A549 (cell line): ENCODE data around the gene OR2S2. TPM values are rescaled to one million over a fixed set of nuclear protein-coding genes. Genes with fewer than 3 reads are reported as not detected.
"Not testable (repeated sequence)": the region's sequence is repeated elsewhere in the genome, so short reads cannot be mapped to it uniquely, and the experiment has no call there.

ENCODE experiments used
- ATAC-seq, 2 experiments: fragments of 200-7000 bp in 1 of 2; fragments of >200 bp in 1 of 2; cut with Nextera tagmentation in 1 of 2; cut with Tn5 transposase in 1 of 2; 3 replicates each; pipeline versions ENCODE4 v1.8.0 to v1.9.1; 2018 to 2020; ENCODE audit warnings: mild to moderate bottlenecking in 1 of 2, moderate library complexity in 1 of 2
- CTCF ChIA-PET: fragments of 300-600 bp; sonication (Branson Sonifier 250); formaldehyde crosslinking; extraction: SDS; loops from one replicate; lab custom pipeline; 2021; ENCODE audit warnings: antibody characterized with exemption, inconsistent platforms; lab: Yijun Ruan, JAX
- POLR2A ChIA-PET: fragments of 350-600 bp; formaldehyde crosslinking; extraction: SDS; loops from one replicate; lab custom pipeline; 2021; ENCODE audit warnings: antibody characterized with exemption, inconsistent platforms; lab: Yijun Ruan, JAX
- DNase-seq, 2 experiments: peaks; one replicate each; pipeline versions ENCODE4 v3.0.0 to v3.0.0-alpha.2; 2011 to 2016; ENCODE audit warnings: low read depth in 1 of 2, low spot score in 1 of 2
- FAIRE-seq: peaks from 2 replicates; lab custom pipeline; 2011; peaks lifted over from hg19 to GRCh38; lab: Jason Lieb, UNC
- H3K27ac ChIP-seq, 2 experiments: fragments of >200 bp; sonication (Bioruptor Twin); formaldehyde crosslinking; 3 replicates each; pipeline ENCODE4 v1.5.1; 2016 to 2017
- H3K4me1 ChIP-seq: fragments of >200 bp; sonication (Bioruptor Twin); formaldehyde crosslinking; 3 replicates; pipeline ENCODE4 v1.6.1; 2016
- H3K4me2 ChIP-seq: fragments of >200 bp; sonication (Bioruptor Twin); formaldehyde crosslinking; 3 replicates; pipeline ENCODE4 v1.6.1; 2016
- H3K4me3 ChIP-seq: fragments of >200 bp; sonication (Bioruptor Twin); formaldehyde crosslinking; 3 replicates; pipeline ENCODE4 v1.5.1; 2016
- H3K9me3 ChIP-seq: fragments of >200 bp; sonication (Bioruptor Twin); formaldehyde crosslinking; 3 replicates; pipeline ENCODE4 v1.6.1; 2016
- CEBPB ChIP-seq, 2 experiments: fragments of >200 bp in 1 of 2; sonication (Bioruptor Twin) in 1 of 2; formaldehyde crosslinking in 1 of 2; IDR thresholded peaks; 2 replicates each; pipeline ENCODE4 v1.6.1; 2012 to 2016
- CHD4 ChIP-seq: fragments of 200-600 bp; sonication (generic); IDR thresholded peaks from 2 replicates; pipeline ENCODE4 v1.6.1; 2016; ENCODE audit warnings: antibody characterized with exemption, mild to moderate bottlenecking, borderline replicate concordance
- CTCF ChIP-seq: fragments of >200 bp; sonication (Bioruptor Twin); formaldehyde crosslinking; IDR thresholded peaks from 3 replicates; pipeline ENCODE4 v1.5.1; 2016
- E2F6 ChIP-seq: IDR thresholded peaks from 2 replicates; pipeline ENCODE4 v1.6.1; 2012; ENCODE audit warnings: low read depth, borderline replicate concordance
- EHF ChIP-seq: fragments of 250-450 bp; sonication (Bioruptor Pico); IDR thresholded peaks from 2 replicates; pipeline ENCODE4 v1.5.0; 2020; ENCODE audit warnings: mild to moderate bottlenecking
- ESRRA ChIP-seq: fragments of 150-350 bp; IDR thresholded peaks from 2 replicates; pipeline ENCODE4 v1.6.1; 2014; ENCODE audit warnings: mild to moderate bottlenecking, low read length, borderline replicate concordance
- FOXS1 ChIP-seq: fragments of 250-450 bp; sonication (Bioruptor Pico); IDR thresholded peaks from 2 replicates; pipeline ENCODE4 v1.5.0; 2020; ENCODE audit warnings: mild to moderate bottlenecking, moderate library complexity
- HDAC2 ChIP-seq: fragments of 200-600 bp; sonication (generic); IDR thresholded peaks from 2 replicates; pipeline ENCODE4 v1.6.1; 2016
- HEYL ChIP-seq: fragments of 250-450 bp; sonication (Bioruptor Pico); IDR thresholded peaks from 2 replicates; pipeline ENCODE4 v1.8.0; 2021; ENCODE audit warnings: mild to moderate bottlenecking, moderate library complexity
- HMGXB4 ChIP-seq: fragments of 250-450 bp; sonication (Bioruptor Pico); IDR thresholded peaks from 2 replicates; pipeline ENCODE4 v1.5.0; 2021; ENCODE audit warnings: mild to moderate bottlenecking, moderate library complexity, borderline replicate concordance
- HOXB13 ChIP-seq: fragments of 250-450 bp; sonication (Bioruptor Pico); IDR thresholded peaks from 2 replicates; pipeline ENCODE4 v1.5.0; 2020; ENCODE audit warnings: low read depth, mild to moderate bottlenecking, moderate library complexity
- NFE2L2 ChIP-seq: fragments of 150-350 bp; conservative IDR thresholded peaks from 2 replicates; pipeline ENCODE4 v1.6.1; 2014; ENCODE audit warnings: low read length
- POLR2A ChIP-seq: IDR thresholded peaks from 2 replicates; pipeline ENCODE4 v1.6.1; 2012; ENCODE audit warnings: mild to moderate bottlenecking, low read length
- POLR2AphosphoS2 ChIP-seq: conservative IDR thresholded peaks from 2 replicates; pipeline ENCODE4 v1.6.1; 2012; ENCODE audit warnings: low read length, improper control_type of control experiment, inconsistent platforms
- RARB ChIP-seq: fragments of 250-450 bp; sonication (Bioruptor Pico); IDR thresholded peaks from 2 replicates; pipeline ENCODE4 v1.8.0; 2021; ENCODE audit warnings: mild to moderate bottlenecking, moderate library complexity
- RFX5 ChIP-seq: fragments of 450-650 bp; IDR thresholded peaks from 2 replicates; pipeline ENCODE4 v1.7.1; 2014; ENCODE audit warnings: antibody characterized with exemption, mild to moderate bottlenecking, moderate library complexity
- SREBF2 ChIP-seq: fragments of 450-650 bp; IDR thresholded peaks from 2 replicates; pipeline ENCODE4 v1.6.1; 2014; ENCODE audit warnings: mild to moderate bottlenecking, moderate library complexity
- TP53 ChIP-seq: fragments of 250-450 bp; sonication (Bioruptor Pico); IDR thresholded peaks from 2 replicates; pipeline ENCODE4 v1.5.0; 2021; ENCODE audit warnings: mild to moderate bottlenecking, moderate library complexity
- ZC3H11A ChIP-seq: fragments of 450-650 bp; IDR thresholded peaks from 2 replicates; pipeline ENCODE4 v1.6.1; 2014; ENCODE audit warnings: antibody characterized with exemption, mild to moderate bottlenecking
- ZNF302 ChIP-seq: fragments of 250-450 bp; sonication (Bioruptor Pico); IDR thresholded peaks from 2 replicates; pipeline ENCODE4 v1.9.0; 2021; ENCODE audit warnings: inconsistent platforms, mild to moderate bottlenecking, moderate library complexity
- WGBS: methylation state at CpG from one replicate; pipeline ENCODE4 v1.1.6; 2017; ENCODE audit errors: missing lambda C conversion rate; 5-methylcytosine and 5-hydroxymethylcytosine counted together
- polyA plus RNA-seq, 4 experiments: library from polyadenylated mRNA; depleted of rRNA in 3 of 4; stranded (reverse); fragments of >200 nt; fragmentation: RNase III in 1 of 4; extraction: RNeasy Plus Mini Kit Qiagen cat#74134 plus additional on column Dnase treatment in 1 of 4; gene quantifications; 2 replicates in 3 of 4; 3 replicates in 1 of 4; pipeline ENCODE4 v1.2.3, GENCODE V29; 2011 to 2017
- TF ChIP-seq, protein P1 (sequence below): fragments of 150-350 bp; IDR thresholded peaks from 2 replicates; pipeline ENCODE4 v1.6.1; 2014; ENCODE audit warnings: low read depth, mild to moderate bottlenecking, low read length

OR2S2 gene
- polyA plus RNA-seq, 2 of the 4 experiments (the other 2 are of a cell fraction) = not detected

DNA sequence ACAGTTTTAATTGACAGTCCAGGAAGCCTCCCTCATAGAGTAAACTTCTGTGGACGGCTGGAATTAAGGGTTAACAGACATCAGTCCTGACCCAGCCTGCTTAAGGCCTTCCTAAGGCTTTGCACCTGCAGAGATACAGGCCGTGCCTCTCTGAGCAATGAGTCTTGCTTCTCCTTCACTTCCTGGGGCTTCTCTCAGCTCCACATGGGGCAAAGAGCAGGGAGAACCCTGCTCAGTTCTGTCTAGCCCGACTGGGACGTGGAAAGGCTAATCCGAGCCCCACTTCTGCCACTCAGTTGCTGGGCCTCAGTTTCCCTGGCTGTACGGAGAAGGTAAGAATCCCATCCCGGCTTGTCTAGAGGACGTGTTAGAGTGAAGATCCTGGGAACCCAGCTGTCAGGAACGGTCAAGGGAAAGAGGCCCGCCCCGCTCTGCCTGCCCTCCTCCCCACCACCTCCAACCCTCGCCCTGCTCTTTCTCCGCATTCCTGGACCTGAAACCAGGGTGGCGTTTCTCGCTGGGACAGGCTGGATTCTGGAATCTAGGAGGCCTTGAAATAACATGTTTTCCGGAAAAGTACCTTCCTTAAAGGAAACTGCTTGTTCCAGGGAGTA is 42.2 kb downstream of the OR2S2 start:
- H3K4me3 ChIP-seq = no peak overlapping the region
- ATAC-seq = no peak; a peak in 1 of 6 replicates
- 91% methylated on average over 16 of the region's 16 CpGs for WGBS
- no peak overlapping the region for H3K4me2 ChIP-seq
- POLR2A ChIA-PET = no interaction called here
- no peak for TF ChIP-seq ZC3H11A
- no peak for TF ChIP-seq FOXS1 (CRISPR knock-in tag)
- TF ChIP-seq CTCF = no peak
- no peak for TF ChIP-seq POLR2A
- TF ChIP-seq NFE2L2 = no peak
- no peak for TF ChIP-seq RARB
- no peak for TF ChIP-seq HDAC2
- no peak for TF ChIP-seq TP53 (CRISPR knock-in tag)
- no peak for TF ChIP-seq EHF (CRISPR knock-in tag)
- no peak for TF ChIP-seq CHD4
- TF ChIP-seq HOXB13 (CRISPR knock-in tag) = no peak
- TF ChIP-seq, protein P1, sequence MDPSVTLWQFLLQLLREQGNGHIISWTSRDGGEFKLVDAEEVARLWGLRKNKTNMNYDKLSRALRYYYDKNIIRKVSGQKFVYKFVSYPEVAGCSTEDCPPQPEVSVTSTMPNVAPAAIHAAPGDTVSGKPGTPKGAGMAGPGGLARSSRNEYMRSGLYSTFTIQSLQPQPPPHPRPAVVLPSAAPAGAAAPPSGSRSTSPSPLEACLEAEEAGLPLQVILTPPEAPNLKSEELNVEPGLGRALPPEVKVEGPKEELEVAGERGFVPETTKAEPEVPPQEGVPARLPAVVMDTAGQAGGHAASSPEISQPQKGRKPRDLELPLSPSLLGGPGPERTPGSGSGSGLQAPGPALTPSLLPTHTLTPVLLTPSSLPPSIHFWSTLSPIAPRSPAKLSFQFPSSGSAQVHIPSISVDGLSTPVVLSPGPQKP = no peak
- no peak for TF ChIP-seq ZNF302
- no peak for TF ChIP-seq POLR2AphosphoS2
- TF ChIP-seq HEYL (CRISPR knock-in tag) = no peak
- TF ChIP-seq RFX5 = no peak
- no peak for TF ChIP-seq HMGXB4 (CRISPR knock-in tag)
- TF ChIP-seq SREBF2 = no peak
- TF ChIP-seq CEBPB (IDR thresholded peaks at IDR 0.05) = no peak
- no peak for DNase-seq
- H3K27ac ChIP-seq = peak overlapping the region in 1 of 2 experiments; percentile 22; a peak in 1 of 6 replicates
- CTCF ChIA-PET = interaction anchor here (0.5 to 2.2 kb wide), 2 partner anchors 13 to 1486 kb away, joined by 3 to 10 read pairs; no protein-coding TSS in a partner anchor
- H3K9me3 ChIP-seq = no peaks in the 10 kb centered on the region
- H3K4me1 ChIP-seq = peaks cover 10% of the 10 kb centered on the region; the same call in 2 of the 3 replicates
- no peak for FAIRE-seq

- ChIA-PET CTCF (interaction anchor here (1.1 to 2.2 kb wide), 2 partner anchors 9 to 11 kb away, joined by 3 to 10 read pairs; no protein-coding TSS in a partner anchor), POLR2A (no interaction called here)
- peak; percentile 39 to 66 for DNase-seq
Measured at GRCh38 chr9:35914301-35914807, 43.6 kb downstream of the OR2S2 start.

DNA sequence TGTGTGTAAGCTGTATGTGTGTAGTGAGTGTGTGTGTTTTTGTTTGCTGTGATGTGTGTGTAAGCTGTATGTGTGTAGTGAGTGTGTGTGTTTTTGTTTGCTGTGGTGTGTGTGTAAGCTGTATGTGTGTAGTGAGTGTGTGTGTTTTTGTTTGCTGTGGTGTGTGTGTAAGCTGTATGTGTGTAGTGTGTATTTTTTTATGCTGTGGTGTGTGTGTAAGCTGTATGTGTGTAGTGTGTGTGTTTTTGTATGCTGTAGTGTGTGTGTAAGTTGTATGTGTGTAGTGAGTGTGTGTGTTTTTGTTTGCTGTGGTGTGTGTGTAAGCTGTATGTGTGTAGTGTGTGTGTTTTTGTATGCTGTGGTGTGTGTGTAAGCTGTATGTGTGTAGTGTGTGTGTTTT is 44.5 kb downstream of the OR2S2 start:
- H3K4me3 ChIP-seq, H3K4me2 ChIP-seq, H3K27ac ChIP-seq, POLR2A ChIA-PET, H3K9me3 ChIP-seq, FAIRE-seq, ATAC-seq, DNase-seq: not testable (repeated sequence)
- H3K4me1 ChIP-seq = peaks cover 23% of the 10 kb centered on the region
- CTCF ChIA-PET = interaction anchor here (0.7 to 13.7 kb wide), 3 partner anchors 10 to 31 kb away, joined by 3 to 243 read pairs (median 26); no protein-coding TSS in a partner anchor

More at GRCh38 chr9:35914301-35914807, 43.6 kb downstream of the OR2S2 start:
- H3K27ac ChIP-seq = peak overlapping the region in 1 of 2 experiments; percentile 71; a peak in 2 of 6 replicates
- H3K4me1 ChIP-seq = peaks cover 15% of the 10 kb centered on the region
- peak; percentile 54 to 58; a peak in 4 of 6 replicates for ATAC-seq
- TF ChIP-seq E2F6 (no peak), ESRRA (0 out of 2 replicates have a peak, but pooled peaks have one; percentile 11)
- H3K4me3 ChIP-seq = no peak overlapping the region
- WGBS = 48% methylated on average over 9 of the region's 9 CpGs
- no peak overlapping the region for H3K4me2 ChIP-seq
- peak; percentile 99 for FAIRE-seq
- no peaks in the 10 kb centered on the region for H3K9me3 ChIP-seq
